PC-9 (cell line): ENCODE data around the gene SNRPB2. TPM values are rescaled to one million over a fixed set of nuclear protein-coding genes. Genes with fewer than 3 reads are reported as not detected.

Source experiments
- BruUV-seq: library from RNA; stranded (reverse); fragments of 400-500 nt; replicated peaks from 2 replicates; lab custom pipeline; 2021; lab: Mats Ljungman, UMichigan
- CTCF ChIA-PET: fragments of 300-600 bp; sonication (Branson Sonifier 250); formaldehyde crosslinking; loops from one replicate; lab custom pipeline; 2022; ENCODE audit warnings: antibody characterized with exemption; lab: Charles Lee
- POLR2A ChIA-PET: fragments of 300-600 bp; sonication (Branson Sonifier 250); formaldehyde crosslinking; loops from one replicate; lab custom pipeline; 2022; ENCODE audit warnings: antibody characterized with exemption; ENCODE audit not compliant: unreplicated experiment; lab: Charles Lee
- DNase-seq, 2 experiments: peaks; one replicate each; pipeline versions ENCODE4 v3.0.0 to v3.0.0-alpha.2; 2015 to 2022; ENCODE audit warnings: mixed read lengths in 1 of 2
- H2AFZ ChIP-seq: fragments of 200-600 bp; sonication (generic); 2 replicates; pipeline ENCODE4 v1.8.1; 2017; ENCODE audit warnings: antibody characterized with exemption
- H3F3A ChIP-seq: fragments of 200-600 bp; sonication (generic); 2 replicates; pipeline ENCODE4 v1.8.1; 2017; ENCODE audit warnings: antibody characterized with exemption, mild to moderate bottlenecking, low read depth; ENCODE audit not compliant: insufficient read depth
- H3K27ac ChIP-seq: fragments of 200-600 bp; sonication (generic); 2 replicates; pipeline ENCODE4 v1.6.1; 2016; ENCODE audit warnings: mixed run types
- H3K27me3 ChIP-seq: fragments of 200-600 bp; sonication (generic); 2 replicates; pipeline ENCODE4 v1.6.1; 2016; ENCODE audit warnings: low read depth, mixed run types; ENCODE audit not compliant: insufficient read depth
- H3K36me3 ChIP-seq: fragments of 200-600 bp; sonication (generic); 2 replicates; pipeline ENCODE4 v1.6.1; 2016; ENCODE audit warnings: low read depth, mixed run types
- H3K4me1 ChIP-seq: fragments of 200-600 bp; sonication (generic); replicated peaks from 2 replicates; pipeline ENCODE4 v1.6.1; 2016; ENCODE audit warnings: mixed run types; ENCODE audit not compliant: insufficient read depth
- H3K4me2 ChIP-seq: fragments of 200-600 bp; sonication (generic); 2 replicates; pipeline ENCODE4 v1.6.1; 2017; ENCODE audit warnings: mixed run types
- H3K4me3 ChIP-seq: fragments of 200-600 bp; sonication (generic); 2 replicates; pipeline ENCODE4 v1.6.1; 2016; ENCODE audit warnings: mixed run types
- H3K79me2 ChIP-seq: fragments of 200-600 bp; sonication (generic); 2 replicates; pipeline ENCODE4 v1.6.1; 2017; ENCODE audit warnings: low read depth, mixed run types
- H3K9me2 ChIP-seq: fragments of 200-600 bp; sonication (generic); 2 replicates; pipeline ENCODE4 v1.8.1; 2017; ENCODE audit warnings: mild to moderate bottlenecking; ENCODE audit not compliant: insufficient read depth
- H3K9me3 ChIP-seq: fragments of 200-600 bp; sonication (generic); 2 replicates; pipeline ENCODE4 v1.8.1; 2016; ENCODE audit warnings: low read depth; ENCODE audit not compliant: insufficient read depth
- H4K20me1 ChIP-seq: fragments of 200-600 bp; sonication (generic); 2 replicates; pipeline ENCODE4 v1.8.1; 2017; ENCODE audit not compliant: insufficient read depth
- EZH2 ChIP-seq: fragments of 200-600 bp; sonication (generic); IDR thresholded peaks from 2 replicates; pipeline ENCODE4 v1.8.0; 2017; ENCODE audit warnings: antibody characterized with exemption, low read depth
- intact Hi-C: fragments of 100-400 bp; cut with micrococcal nuclease; formaldehyde crosslinking; loops from one replicate; pipeline ENCODE4 v1.10.0; 2022; ENCODE audit not compliant: unreplicated experiment
- total RNA-seq: library from RNA; stranded (reverse); gene quantifications from 2 replicates; pipeline ENCODE4 v1.2.3, GENCODE V29; 2021
- TF ChIP-seq, protein P1 (sequence below): fragments of 200-600 bp; sonication (generic); conservative IDR thresholded peaks from 2 replicates; pipeline ENCODE4 v1.6.1; 2017; ENCODE audit warnings: mixed run types, antibody characterized with exemption, mild to moderate bottlenecking, moderate library complexity

Gene SNRPB2
- total RNA-seq, 1 experiment from 2014 or later, result 57.9 TPM

DNA sequence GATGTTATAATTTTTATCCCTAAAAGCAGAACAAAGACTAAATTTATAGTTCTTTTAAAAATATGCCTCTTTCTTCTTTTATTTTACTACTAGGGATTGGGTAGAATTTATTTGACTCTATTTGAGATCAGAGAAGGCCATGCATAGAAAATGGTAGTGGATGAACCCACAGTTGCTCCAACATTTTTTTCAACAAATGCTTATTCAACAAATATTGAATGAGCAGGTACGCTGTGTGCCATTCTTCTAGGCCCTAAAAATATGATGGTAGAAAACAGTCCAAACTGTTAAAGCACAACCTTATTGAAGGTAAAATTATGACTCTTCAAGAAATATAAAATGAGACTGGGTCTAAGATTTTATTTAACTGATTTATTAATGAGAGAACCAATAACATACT lies 48.3 kb downstream of the SNRPB2 start:
- no peaks in the 10 kb centered on the region for H3K36me3 ChIP-seq
- no peaks in the 10 kb centered on the region for H4K20me1 ChIP-seq
- no peak for DNase-seq
- ChIA-PET POLR2A (no interaction called here), CTCF (no interaction called here)
- no peak overlapping the region for H3K4me2 ChIP-seq
- BruUV-seq, result no TSS peak
- intact Hi-C loops, result no loop called here
- peaks cover 14% of the 10 kb centered on the region for H3K27me3 ChIP-seq
- H3K9me2 ChIP-seq, result no peaks in the 10 kb centered on the region
- no peak overlapping the region for H3K27ac ChIP-seq
- H3K4me1 ChIP-seq, result no peaks in the 10 kb centered on the region
- no peak overlapping the region for H3K4me3 ChIP-seq
- no peaks in the 10 kb centered on the region for H3F3A ChIP-seq
- no peaks in the 10 kb centered on the region for H3K9me3 ChIP-seq
- H3K79me2 ChIP-seq, result no peaks in the 10 kb centered on the region
- TF ChIP-seq, protein P1, sequence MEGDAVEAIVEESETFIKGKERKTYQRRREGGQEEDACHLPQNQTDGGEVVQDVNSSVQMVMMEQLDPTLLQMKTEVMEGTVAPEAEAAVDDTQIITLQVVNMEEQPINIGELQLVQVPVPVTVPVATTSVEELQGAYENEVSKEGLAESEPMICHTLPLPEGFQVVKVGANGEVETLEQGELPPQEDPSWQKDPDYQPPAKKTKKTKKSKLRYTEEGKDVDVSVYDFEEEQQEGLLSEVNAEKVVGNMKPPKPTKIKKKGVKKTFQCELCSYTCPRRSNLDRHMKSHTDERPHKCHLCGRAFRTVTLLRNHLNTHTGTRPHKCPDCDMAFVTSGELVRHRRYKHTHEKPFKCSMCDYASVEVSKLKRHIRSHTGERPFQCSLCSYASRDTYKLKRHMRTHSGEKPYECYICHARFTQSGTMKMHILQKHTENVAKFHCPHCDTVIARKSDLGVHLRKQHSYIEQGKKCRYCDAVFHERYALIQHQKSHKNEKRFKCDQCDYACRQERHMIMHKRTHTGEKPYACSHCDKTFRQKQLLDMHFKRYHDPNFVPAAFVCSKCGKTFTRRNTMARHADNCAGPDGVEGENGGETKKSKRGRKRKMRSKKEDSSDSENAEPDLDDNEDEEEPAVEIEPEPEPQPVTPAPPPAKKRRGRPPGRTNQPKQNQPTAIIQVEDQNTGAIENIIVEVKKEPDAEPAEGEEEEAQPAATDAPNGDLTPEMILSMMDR, result no peak
- no peak for TF ChIP-seq EZH2
- no peak overlapping the region for H2AFZ ChIP-seq

DNA sequence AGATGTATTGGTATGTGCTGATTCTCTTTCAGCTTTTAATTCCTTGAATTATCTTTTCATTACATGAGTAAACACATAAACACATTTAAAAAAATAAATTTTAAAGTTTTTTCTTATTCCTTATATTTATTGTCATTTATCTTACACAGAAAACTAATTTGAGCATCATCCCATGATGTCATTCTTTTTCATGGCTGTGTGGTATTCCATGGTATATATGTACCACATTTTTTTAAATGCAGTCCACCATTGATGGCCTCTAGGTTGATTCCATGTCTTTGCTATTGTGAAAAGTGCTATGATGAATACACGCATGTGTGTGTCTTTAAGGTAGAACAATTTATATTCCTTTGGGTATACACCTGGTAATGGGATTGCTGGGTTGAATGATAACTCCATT lies 51.7 kb downstream of the SNRPB2 start:
- intact Hi-C loops, result no loop called here
- BruUV-seq, result no TSS peak
- H3K27ac ChIP-seq, result no peak overlapping the region
- CTCF ChIA-PET, result no interaction called here
- H3K36me3 ChIP-seq, result no peaks in the 10 kb centered on the region
- H3K27me3 ChIP-seq, result peaks cover 16% of the 10 kb centered on the region
- H3K4me2 ChIP-seq, result no peak overlapping the region
- DNase-seq, result no peak
- POLR2A ChIA-PET, result no interaction called here
- no peaks in the 10 kb centered on the region for H3K79me2 ChIP-seq
- H3F3A ChIP-seq, result no peaks in the 10 kb centered on the region
- no peaks in the 10 kb centered on the region for H3K9me3 ChIP-seq
- no peak overlapping the region for H2AFZ ChIP-seq
- H3K4me3 ChIP-seq, result no peak overlapping the region
- no peaks in the 10 kb centered on the region for H3K4me1 ChIP-seq
- no peak for TF ChIP-seq EZH2
- TF ChIP-seq, protein P1, result no peak
- H3K9me2 ChIP-seq, result no peaks in the 10 kb centered on the region
- no peaks in the 10 kb centered on the region for H4K20me1 ChIP-seq

- POLR2A ChIA-PET, result no interaction called here
- Histone ChIP-seq H3K27ac (no peak overlapping the region), H3K4me2 (no peak overlapping the region), H2AFZ (no peak overlapping the region), H4K20me1 (no peaks in the 10 kb centered on the region), H3K4me1 (no peaks in the 10 kb centered on the region), H3K79me2 (no peaks in the 10 kb centered on the region), H3K4me3 (no peak overlapping the region), H3K36me3 (no peaks in the 10 kb centered on the region), H3K9me3 (no peaks in the 10 kb centered on the region), H3K27me3 (peaks cover 21% of the 10 kb centered on the region), H3F3A (no peaks in the 10 kb centered on the region), H3K9me2 (no peaks in the 10 kb centered on the region)
- CTCF ChIA-PET, result no interaction called here
- no peak for DNase-seq
- BruUV-seq, result no TSS peak
- TF ChIP-seq EZH2, result no peak
- TF ChIP-seq, protein P1, result no peak
- intact Hi-C loops, result no loop called here
Measured at GRCh38 chr20:16785226-16785625, 55.4 kb downstream of the SNRPB2 start.

Other genes starting within 250 kb of the SNRPB2 start
- gene KIF16B, start 156.6 kb upstream of the SNRPB2 start, total RNA-seq, result 15.1 and 17.6 TPM in 2 replicates
- gene OTOR, start 18.3 kb downstream of the SNRPB2 start, total RNA-seq, result not detected in 2 replicates